ENCODE results near the gene SPINT4.

Gene SPINT4

DNA sequence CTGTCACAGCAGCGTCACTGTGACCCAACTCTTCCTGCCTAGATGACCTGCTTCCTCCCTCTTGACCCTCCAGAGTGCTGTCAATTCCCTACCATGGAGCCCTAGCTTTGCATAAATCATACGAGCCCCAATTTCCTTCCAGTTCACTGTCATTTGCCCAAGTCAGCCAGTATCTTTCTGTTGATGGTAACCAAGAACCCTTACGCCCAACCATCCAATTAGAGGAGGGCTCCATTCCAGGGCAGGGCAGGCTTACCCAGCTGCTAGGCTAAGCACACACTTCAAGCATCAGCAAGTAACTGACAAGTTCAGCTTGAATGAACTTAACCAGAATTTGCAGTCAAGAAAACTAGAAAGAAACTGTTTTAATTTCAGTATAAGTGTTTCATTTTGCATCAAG, 43.8 kb downstream of the SPINT4 start:
- DNase-seq, result no peak

DNA sequence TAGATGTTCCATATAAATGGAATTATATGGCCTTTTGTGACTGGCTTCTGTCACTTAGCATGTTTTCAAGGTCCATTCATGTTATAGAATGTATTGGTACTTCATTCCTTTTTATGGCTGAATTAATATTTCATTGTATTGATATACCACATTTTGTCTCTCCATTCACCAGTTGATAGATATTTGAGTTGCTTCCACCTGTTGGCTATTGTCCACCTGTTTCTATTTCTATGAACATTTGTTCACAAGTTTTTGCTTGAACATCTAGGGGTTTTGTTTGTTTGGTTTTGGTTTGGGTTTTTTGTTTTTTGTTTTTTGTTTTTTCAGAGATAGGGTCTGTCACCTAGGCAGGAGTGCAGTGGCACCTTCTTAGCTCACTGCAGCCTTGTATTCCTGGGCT, 46.3 kb downstream of the SPINT4 start:
- DNase-seq, result no peak

DNA sequence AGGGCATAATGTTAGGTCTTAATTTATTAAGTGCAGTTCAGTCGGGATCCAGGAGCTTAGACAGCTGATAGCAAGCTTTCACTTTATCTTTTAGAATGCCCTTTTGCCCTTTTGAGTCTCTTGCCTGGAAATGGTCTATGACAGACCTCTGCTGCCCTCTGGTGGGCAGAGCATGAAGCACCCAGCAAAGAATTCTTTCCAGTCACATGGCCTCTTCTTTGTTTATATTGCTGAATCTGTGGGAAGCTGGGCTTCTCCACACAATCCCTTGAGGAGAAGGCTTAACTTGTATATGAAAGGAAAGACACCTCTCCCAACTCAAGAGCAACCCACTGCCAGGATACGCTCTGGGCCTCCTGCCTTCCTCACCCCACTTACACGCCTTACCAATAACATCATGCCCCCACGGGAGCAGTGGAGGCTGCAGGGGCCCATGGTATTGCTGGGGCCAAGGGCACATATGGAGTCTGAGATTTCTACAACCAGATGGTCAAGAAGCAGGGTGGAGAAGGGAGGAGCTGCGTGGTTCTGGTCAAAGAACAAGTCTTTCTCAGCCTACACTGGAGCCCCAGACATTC, 49.1 kb downstream of the SPINT4 start:
- DNase-seq, result peak; percentile 79

DNA sequence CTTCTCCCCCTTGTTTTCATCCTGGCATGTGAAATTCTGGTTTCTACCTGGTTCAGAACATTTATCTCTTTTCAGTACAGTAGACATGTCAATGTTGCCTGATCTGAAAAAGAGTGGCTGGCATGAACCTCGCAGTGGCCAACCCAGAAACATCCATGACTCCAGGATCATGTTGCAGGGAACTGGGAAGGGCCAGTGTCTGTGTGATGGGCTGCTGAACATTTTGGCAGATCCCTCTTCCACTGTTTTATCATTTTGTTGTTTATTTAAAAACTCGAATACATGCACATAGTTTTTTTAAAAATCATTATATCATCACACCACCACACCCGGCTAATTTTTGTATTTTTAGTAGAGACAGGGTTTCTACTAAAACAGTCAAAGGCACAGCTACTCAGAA, 50.5 kb downstream of the SPINT4 start:
- no peak for DNase-seq

DNA sequence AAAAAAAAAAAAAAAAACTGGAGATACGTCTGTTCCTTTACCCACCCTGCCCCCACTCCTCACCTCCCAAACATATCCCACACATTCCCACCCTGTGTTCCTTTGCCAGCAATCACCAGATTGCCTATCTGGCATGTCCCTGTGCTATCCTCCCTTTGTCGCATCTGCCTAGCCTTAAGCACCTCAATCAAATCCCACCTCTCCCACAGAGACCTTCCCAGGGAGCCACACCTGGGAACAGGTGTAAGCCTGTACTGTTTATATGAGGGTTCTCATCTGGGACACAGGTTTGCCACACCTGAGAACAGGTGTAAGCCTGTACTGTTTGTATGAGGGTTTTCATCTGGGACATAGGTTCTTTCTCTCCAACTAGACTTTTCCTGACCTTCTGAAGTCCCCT, 52.8 kb downstream of the SPINT4 start:
- DNase-seq, result no peak

DNA sequence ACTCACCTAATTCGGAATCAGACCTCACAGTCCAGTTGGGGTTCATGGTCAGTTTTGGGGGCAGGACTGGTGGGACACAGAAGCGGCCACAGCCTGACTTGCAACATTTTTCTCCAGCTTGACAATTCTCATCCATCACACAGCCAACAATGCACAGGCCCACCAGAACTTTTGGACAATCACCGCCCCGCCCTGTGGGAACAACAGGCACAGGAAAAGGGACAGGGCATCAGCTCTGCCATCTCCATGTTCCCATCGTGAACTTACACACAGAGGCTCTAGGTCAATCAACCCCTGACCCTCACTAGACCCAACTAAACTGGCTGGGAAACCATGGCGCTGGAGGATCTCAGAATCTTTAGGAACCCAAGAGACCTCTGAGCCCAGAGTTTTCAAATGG, 53.3 kb downstream of the SPINT4 start:
- DNase-seq, result no peak

Measured in CD4-positive, alpha-beta T cell treated with Interleukin-4 for 4 hours (primary cell).